HG03520 (cell line): Measurements from ENCODE around the gene MEIS2.

Source experiments
- ATAC-seq: cut with Tn5 transposase; IDR thresholded peaks from one replicate; pipeline ENCODE4 v1.9.1; 2021; ENCODE audit warnings: mild to moderate bottlenecking, moderate library complexity; ENCODE audit not compliant: unreplicated experiment

Gene MEIS2

GRCh38 chr15:36903922-36904556 lies 196.3 kb downstream of the MEIS2 start:
- ATAC-seq = no peak

GRCh38 chr15:36903195-36903594 lies 197.2 kb downstream of the MEIS2 start:
- ATAC-seq = no peak

GRCh38 chr15:36901012-36901411 lies 199.3 kb downstream of the MEIS2 start:
- no peak for ATAC-seq

- no peak for ATAC-seq
Measured at GRCh38 chr15:36899696-36900095, 200.7 kb downstream of the MEIS2 start.

- no peak for ATAC-seq
Measured at GRCh38 chr15:36898536-36899126, 201.7 kb downstream of the MEIS2 start.

GRCh38 chr15:36897834-36898233 lies 202.5 kb downstream of the MEIS2 start:
- no peak for ATAC-seq

- no peak for ATAC-seq
Measured at GRCh38 chr15:36896949-36897348, 203.4 kb downstream of the MEIS2 start.

- no peak for ATAC-seq
Measured at GRCh38 chr15:36894075-36894474, 206.3 kb downstream of the MEIS2 start.

- ATAC-seq = no peak
Measured at GRCh38 chr15:36893276-36893675, 207.1 kb downstream of the MEIS2 start.

- no peak for ATAC-seq
Measured at GRCh38 chr15:36888011-36888992, 212.0 kb downstream of the MEIS2 start.

- no peak for ATAC-seq
Measured at GRCh38 chr15:36887214-36887961, 213.0 kb downstream of the MEIS2 start.

- no peak for ATAC-seq
Measured at GRCh38 chr15:36886701-36887100, 213.6 kb downstream of the MEIS2 start.

- no peak for ATAC-seq
Measured at GRCh38 chr15:36886191-36886590, 214.2 kb downstream of the MEIS2 start.

- no peak for ATAC-seq
Measured at GRCh38 chr15:36885771-36886170, 214.6 kb downstream of the MEIS2 start.

GRCh38 chr15:36884936-36885635 lies 215.3 kb downstream of the MEIS2 start:
- no peak for ATAC-seq

- ATAC-seq = no peak
Measured at GRCh38 chr15:36884518-36884875, 215.9 kb downstream of the MEIS2 start.

- no peak for ATAC-seq
Measured at GRCh38 chr15:36883713-36884517, 216.4 kb downstream of the MEIS2 start.

GRCh38 chr15:36882487-36883131 lies 217.7 kb downstream of the MEIS2 start:
- no peak for ATAC-seq

GRCh38 chr15:36882056-36882455 lies 218.3 kb downstream of the MEIS2 start:
- no peak for ATAC-seq
